ENCODE data around the gene PRR35.

The PRR35 gene

DNA sequence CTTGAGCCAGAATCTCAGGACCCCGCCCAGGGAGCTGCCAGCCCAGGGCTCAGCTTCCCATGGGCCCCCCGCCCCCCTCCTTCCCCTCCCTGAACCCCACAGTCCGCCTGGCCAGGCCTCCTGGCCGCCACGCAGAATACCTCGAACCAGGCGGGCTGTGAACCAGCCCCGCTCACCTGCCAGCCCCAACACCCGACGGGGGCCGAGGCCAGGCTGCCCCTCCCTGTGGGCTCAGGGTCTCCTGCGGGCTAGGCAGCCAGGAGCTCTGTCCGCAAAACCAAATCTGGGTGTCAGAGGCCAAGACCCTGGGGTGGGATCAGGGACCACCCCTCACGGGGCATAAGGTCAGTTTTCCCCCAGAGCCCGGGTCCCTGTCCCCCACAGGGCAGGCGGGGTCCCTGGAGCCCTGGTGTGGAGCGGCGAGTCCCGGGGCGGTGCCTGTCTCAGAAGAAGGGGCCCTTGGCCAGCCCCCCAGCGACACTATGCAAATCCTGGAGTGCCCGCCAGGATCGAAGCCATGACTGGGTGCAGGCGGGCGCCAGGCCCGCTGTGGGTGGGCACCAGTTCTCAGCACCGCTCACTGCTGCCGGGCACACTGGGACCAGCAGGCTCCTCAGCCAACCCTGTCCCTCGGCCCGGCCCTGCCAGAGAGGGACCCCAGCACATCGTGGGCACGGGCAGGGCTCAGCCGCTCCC, 6.4 kb upstream of the PRR35 start:
- Mint-ChIP-seq H3K36me3 (ENCODE audit: low read depth) (no peaks in the 10 kb centered on the region), H3K27ac (no peak overlapping the region), H3K9me3 (no peaks in the 10 kb centered on the region), H3K4me1 (ENCODE audit: low read depth) (no peaks in the 10 kb centered on the region), H3K4me3 (no peak overlapping the region), H3K27me3 (no peaks in the 10 kb centered on the region)

DNA sequence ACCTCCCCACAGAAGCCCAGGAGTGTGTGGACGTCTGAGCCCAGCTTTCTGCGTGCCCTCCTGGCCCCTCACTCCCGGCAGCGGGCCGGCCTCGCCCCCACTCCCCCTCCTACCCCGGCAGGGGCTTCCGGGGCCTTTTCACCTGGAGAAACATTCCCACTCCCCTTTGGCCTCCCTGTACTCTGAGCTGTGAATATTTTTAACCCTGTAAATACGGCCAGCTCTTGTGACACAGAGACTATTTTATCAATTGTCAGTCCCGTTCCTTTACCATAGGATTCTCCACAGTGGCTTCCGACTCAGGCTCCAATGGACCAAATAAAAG, 5.9 kb upstream of the PRR35 start:
- Mint-ChIP-seq H3K4me3 (no peak overlapping the region), H3K4me1 (ENCODE audit: low read depth) (no peaks in the 10 kb centered on the region), H3K27ac (no peak overlapping the region), H3K36me3 (ENCODE audit: low read depth) (no peaks in the 10 kb centered on the region), H3K9me3 (no peaks in the 10 kb centered on the region), H3K27me3 (no peaks in the 10 kb centered on the region)

DNA sequence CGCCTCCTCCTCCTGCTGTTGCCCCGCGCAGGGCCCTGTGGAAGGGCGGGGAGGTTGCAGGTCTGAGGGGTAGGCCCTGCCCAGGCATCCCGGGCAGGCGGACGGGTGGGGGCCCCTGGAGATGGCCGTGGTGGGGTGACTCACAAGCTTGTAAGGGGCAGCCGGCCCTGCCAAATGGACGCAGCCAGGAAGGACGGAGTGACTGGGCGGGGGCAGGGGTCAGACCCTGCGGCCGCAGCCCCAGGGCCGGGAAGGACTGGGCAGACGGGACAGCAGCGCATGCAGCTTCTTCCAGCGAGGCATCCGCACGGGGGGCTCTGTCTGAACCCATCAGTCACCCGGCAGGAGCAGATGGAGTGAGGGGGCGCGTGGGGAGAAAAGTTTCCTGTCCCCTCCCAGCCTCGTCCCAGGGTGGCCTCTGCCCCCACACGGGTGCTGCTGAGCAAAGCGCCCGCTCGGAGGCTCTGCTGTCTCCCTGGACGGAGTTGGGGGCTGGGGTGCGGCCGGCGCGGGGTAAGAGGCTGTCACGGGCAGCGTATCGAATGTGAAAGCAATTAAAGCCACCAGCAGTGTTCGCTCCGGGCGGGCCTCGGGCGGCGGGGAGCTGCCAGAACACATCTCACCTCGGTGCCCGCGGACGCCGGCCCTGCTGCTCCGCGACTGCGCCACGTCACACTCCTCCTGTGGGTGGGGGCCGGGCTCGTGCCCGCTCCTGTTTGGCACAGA, 5.4 kb upstream of the PRR35 start:
- no peaks in the 10 kb centered on the region for H3K36me3 Mint-ChIP-seq (ENCODE audit: low read depth)
- H3K27ac Mint-ChIP-seq = no peak overlapping the region
- no peaks in the 10 kb centered on the region for H3K9me3 Mint-ChIP-seq
- H3K4me3 Mint-ChIP-seq = no peak overlapping the region
- H3K27me3 Mint-ChIP-seq = no peaks in the 10 kb centered on the region
- no peaks in the 10 kb centered on the region for H3K4me1 Mint-ChIP-seq (ENCODE audit: low read depth)

DNA sequence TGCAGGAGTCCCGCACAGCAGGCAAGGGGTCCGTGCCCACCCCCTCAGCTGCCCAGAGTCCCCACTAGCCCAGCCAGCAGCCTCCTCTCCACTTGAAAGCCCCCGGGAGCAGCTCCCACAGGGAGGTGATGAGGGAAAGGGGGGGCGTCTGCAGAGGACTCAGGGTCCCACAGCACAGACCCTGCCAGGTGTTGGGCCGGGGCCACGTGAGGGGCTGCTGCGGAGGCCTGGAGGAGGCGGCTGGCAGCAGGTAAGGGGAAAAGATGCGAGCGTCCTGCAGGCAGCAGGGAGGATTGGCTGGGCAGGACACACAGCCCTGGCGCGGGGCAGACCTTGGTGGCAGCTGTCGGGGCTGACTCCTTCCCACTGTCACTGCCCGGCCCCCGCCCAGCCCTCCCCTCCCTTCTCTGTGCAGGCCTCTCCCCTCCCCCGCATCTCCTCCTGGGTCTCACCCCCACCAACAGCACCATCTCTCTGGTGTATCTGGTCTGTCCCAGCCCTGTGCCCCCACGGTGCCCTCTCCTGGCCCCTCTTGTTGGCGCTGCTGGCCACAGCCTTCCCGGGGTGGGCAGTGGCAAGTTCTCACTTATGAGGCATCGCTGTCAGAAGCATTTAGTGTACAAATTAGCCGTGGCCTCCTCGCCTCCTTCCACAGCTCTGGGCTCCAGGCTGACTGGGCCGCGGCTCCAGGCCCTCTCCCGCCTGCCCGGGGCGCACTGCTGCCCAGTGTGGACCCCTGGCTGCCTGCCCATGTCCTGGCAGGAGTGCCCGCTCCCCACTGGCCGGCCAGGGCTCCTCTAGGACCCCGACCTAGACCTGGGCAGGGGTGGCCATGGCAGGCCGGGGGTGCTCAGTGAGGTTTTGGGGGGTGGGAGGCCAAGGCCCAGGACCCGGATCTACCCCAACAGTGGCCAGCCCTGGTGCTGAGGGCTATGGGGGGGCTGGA, 4.4 kb upstream of the PRR35 start:
- Mint-ChIP-seq H3K36me3 (ENCODE audit: low read depth) (no peaks in the 10 kb centered on the region), H3K4me3 (no peak overlapping the region), H3K27me3 (no peaks in the 10 kb centered on the region), H3K4me1 (ENCODE audit: low read depth) (no peaks in the 10 kb centered on the region), H3K9me3 (no peaks in the 10 kb centered on the region), H3K27ac (no peak overlapping the region)

DNA sequence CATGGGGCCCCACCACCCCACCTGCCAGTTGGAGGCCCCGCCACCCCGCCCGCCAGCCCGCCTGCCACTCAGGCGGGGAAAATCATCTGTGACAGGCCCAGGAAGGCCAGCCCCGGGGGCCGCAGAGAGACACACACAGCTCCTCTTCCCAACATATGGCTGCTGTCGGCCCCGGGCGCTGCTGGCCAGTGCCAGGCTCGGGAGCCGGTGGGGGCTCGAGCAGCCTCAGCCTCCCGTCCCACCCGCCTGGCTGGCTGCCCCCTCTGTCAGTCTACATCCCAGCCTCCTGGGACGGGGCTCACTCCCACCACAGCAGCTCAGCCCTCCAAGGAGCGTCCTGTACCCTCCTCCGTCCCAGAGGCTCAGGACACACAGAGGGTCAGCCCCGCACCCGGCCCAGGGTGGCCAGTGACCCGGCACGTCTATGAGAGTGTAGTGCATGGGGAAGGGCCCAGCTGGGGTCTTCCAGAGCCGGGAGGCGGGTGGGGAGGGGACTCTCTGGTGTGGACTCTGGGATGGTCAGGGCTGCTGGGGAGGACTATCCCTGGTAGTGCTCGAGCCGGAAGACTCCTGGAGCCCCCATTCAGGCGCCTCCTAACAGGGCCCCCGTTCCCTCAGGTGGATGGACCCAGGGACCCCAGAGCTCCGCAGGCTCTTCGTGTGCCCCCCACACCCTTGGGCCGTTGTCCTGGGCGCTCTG, 3.6 kb upstream of the PRR35 start:
- no peaks in the 10 kb centered on the region for H3K9me3 Mint-ChIP-seq
- H3K4me1 Mint-ChIP-seq (ENCODE audit: low read depth) = no peaks in the 10 kb centered on the region
- no peaks in the 10 kb centered on the region for H3K27me3 Mint-ChIP-seq
- no peak overlapping the region for H3K27ac Mint-ChIP-seq
- H3K4me3 Mint-ChIP-seq = no peak overlapping the region
- H3K36me3 Mint-ChIP-seq (ENCODE audit: low read depth) = no peaks in the 10 kb centered on the region

DNA sequence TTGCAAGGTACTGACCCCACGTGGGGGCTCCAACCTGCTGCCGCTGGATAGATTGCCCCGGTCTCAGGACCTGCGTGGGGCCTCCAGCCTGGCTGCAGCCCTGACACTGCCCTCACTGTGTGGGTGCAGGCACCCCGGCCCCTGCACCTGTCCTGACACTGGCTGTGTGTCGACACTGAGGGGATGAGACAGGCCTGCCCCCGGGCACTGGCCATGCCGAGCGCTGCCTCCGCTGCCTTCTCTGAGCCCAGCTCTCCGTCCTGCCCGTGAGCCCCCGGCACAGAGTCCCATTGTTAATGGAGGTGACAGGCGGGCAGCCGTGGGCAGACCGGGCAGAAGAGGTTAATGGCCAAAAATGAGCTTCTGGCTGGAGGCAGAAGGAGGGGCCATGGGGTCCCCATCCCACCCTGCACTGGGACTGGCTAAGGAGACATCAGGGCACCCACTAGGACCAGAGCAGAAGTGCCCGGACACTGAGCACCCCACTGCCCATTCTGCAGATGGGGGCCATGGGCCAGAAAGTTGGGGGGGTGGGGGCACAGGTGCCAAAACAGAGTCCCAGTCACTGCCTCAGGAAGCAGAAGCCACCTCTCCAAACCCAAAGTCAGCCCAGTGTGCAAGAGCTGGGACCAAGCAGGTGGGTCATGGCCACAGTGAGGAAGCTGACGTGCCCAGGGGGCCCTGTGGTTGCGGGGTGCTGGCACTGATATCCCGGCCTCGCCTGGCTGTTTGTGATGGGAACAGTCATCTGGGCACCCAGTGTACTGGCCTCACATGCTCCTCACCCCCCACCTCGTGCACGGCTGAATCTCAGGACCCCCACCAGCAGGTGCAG, 2.5 kb upstream of the PRR35 start:
- Mint-ChIP-seq H3K27me3 (peaks cover 5% of the 10 kb centered on the region), H3K4me1 (ENCODE audit: low read depth) (no peaks in the 10 kb centered on the region), H3K4me3 (no peak overlapping the region), H3K36me3 (ENCODE audit: low read depth) (no peaks in the 10 kb centered on the region), H3K27ac (no peak overlapping the region), H3K9me3 (no peaks in the 10 kb centered on the region)

DNA sequence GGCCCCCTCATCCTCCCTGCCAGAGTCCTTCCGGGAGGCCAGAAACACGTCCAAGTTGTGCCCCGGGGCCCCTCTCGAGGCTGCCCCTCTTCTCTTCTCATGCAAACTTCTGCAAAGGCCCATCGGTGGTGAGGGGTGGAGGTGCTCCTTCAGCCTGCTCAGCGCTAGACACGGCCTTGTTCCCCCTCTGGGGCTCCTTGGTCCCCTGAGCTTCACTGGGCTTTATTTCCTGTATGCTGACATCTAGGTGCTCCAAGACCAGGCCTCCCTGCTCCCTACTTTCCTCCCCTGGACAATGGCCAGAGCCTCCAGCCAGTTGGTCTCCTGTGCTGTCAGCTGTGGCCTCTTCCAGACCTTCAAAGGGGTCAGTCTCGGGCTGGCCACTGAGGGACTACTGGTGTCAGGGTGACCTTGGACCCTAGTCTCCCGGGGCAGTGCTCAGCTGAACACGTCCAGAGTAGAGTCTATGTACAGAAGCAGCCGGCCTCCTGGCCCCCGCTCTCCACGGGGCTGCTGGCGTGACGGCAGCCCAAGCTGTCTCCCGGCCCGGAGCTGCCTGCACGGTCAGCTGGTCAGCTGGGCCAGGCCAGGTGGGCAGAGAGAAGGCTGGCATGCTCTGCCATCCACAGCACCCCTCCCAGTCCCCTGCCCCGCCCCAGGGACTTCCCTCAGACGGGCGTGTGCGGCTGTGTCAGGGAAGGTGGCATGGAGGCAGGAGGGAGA, 1.7 kb upstream of the PRR35 start:
- no peak overlapping the region for H3K4me3 Mint-ChIP-seq
- H3K27ac Mint-ChIP-seq = no peak overlapping the region

DNA sequence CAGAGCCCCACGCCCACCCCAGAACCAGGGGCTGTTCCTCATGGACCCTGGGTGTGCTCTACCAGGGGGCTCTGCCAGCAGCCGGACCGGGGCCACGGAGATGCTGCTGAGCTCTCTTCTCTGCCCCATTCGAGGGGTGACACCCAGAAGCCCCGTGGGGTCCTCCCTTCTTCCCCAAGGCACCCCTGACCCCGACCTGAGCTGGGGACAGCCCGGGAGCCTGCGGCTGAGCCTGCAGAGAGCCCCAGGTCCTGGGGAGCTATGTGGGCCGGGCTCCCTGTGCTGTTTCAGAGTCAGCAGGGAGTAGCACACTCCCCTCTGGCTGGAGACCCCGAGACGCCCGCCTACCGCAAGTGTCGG, 1.2 kb upstream of the PRR35 start:
- Mint-ChIP-seq H3K4me3 (no peak overlapping the region), H3K27me3 (peaks cover 6% of the 10 kb centered on the region), H3K9me3 (no peaks in the 10 kb centered on the region), H3K4me1 (ENCODE audit: low read depth) (no peaks in the 10 kb centered on the region), H3K36me3 (ENCODE audit: low read depth) (no peaks in the 10 kb centered on the region), H3K27ac (no peak overlapping the region)

More for the DNA sequence above, 1.7 kb upstream of the PRR35 start:
- H3K9me3 Mint-ChIP-seq = no peaks in the 10 kb centered on the region
- H3K27me3 Mint-ChIP-seq = peaks cover 6% of the 10 kb centered on the region
- no peaks in the 10 kb centered on the region for H3K36me3 Mint-ChIP-seq (ENCODE audit: low read depth)
- H3K4me1 Mint-ChIP-seq (ENCODE audit: low read depth) = no peaks in the 10 kb centered on the region

DNA sequence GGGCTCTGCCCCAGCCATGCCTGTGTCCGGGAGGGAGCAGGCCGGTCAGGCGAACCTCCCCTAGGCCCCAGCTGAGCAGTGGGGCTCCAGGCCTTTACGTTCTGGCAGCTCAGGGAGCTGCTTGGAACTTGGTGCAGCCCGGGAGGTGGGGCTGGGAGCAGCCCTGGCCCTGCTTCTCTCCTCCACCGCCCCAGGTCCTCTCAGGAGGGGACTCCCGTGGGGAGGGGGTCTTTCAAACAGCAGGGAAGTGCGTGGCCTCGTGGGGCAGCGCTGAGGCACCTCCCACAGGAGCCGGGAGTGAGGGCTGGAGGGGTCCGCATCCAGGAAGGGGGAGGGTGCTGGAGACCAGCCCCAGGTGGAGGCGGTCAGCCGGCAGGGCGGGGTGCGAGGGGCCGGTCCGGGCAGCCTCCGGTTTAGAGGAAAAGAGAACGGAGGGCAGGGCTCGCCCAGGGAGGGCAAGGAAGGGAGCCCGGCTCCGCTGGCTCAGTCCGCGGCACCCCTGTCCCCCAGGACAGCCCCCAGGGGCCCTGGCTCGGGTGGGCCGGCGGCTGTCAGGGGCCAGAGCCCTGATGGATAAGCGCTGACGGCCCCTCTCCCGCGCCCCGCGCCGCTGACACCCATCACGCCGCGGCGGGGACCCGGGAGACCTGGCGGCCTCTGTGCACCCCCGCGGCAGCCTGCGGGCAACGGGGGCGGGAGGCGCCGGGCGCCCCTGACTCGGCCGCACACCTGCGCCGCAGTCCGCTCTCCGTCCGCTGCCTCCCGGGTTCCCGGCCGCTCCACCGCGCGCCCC, 587 bp upstream of the PRR35 start:
- peaks cover 6% of the 10 kb centered on the region for H3K27me3 Mint-ChIP-seq
- no peaks in the 10 kb centered on the region for H3K9me3 Mint-ChIP-seq
- no peaks in the 10 kb centered on the region for H3K4me1 Mint-ChIP-seq (ENCODE audit: low read depth)
- H3K36me3 Mint-ChIP-seq (ENCODE audit: low read depth) = no peaks in the 10 kb centered on the region
- no peak overlapping the region for H3K4me3 Mint-ChIP-seq
- no peak overlapping the region for H3K27ac Mint-ChIP-seq

DNA sequence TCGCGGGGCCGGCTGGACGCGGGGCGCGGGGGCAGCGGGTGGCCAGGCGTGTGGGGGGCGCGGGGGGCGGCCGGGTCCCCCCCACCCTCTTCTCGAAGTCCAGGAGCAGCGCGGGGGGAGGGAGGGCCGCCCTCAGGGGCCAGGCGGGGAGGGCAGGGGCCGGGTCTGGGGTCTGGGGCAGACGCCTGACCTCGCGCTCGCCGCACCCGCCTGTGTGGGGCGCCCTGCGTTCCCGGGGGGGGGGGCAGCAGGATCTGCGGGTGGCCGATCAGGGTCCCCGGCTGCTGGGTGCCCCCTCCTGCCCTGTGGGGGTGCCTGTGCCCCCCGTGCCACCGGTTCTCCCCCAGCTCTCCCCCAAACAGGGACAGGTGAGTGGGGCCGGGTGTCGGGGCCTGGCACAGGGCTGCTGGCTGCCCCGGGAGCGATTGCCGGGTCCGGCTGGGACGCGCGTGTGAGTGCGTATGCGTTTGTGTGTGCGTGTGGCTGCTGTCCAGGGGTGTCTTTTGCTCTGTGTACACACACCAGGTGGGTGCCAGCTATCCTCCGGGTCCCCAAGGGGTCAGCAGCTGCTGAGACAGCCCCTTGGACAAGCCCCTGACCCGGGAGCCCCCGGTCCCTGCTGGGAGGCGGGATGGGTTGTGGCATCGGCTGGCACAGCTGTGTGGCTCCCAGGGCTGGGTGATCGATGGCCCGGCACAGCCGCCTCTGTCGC, 663 bp downstream of the PRR35 start:
- Mint-ChIP-seq H3K36me3 (ENCODE audit: low read depth) (no peaks in the 10 kb centered on the region), H3K27me3 (peaks cover 6% of the 10 kb centered on the region), H3K27ac (no peak overlapping the region), H3K4me3 (no peak overlapping the region), H3K9me3 (no peaks in the 10 kb centered on the region), H3K4me1 (ENCODE audit: low read depth) (no peaks in the 10 kb centered on the region)

DNA sequence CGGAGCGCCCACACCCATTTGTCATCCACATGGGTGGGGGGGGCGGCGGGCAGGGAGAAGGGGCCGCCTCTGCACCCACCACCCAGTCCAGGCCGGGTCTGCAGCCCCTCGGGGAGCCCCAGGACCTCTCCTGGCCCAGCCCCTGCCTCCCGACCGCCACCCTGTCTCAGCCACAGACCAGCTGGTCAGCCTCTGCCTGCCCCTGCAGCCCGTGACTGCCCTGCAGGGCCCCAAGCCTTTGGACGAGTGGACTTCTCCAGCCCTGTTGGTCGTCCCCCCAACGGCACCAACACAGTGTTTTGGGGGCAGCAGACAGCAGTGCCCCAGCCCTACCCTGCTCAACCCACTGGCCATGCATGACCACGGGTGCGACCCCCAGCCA, 1.2 kb downstream of the PRR35 start:
- Mint-ChIP-seq H3K4me3 (no peak overlapping the region), H3K27me3 (peaks cover 6% of the 10 kb centered on the region), H3K27ac (no peak overlapping the region), H3K9me3 (no peaks in the 10 kb centered on the region), H3K36me3 (ENCODE audit: low read depth) (no peaks in the 10 kb centered on the region), H3K4me1 (ENCODE audit: low read depth) (peaks cover under 1% of the 10 kb centered on the region)

DNA sequence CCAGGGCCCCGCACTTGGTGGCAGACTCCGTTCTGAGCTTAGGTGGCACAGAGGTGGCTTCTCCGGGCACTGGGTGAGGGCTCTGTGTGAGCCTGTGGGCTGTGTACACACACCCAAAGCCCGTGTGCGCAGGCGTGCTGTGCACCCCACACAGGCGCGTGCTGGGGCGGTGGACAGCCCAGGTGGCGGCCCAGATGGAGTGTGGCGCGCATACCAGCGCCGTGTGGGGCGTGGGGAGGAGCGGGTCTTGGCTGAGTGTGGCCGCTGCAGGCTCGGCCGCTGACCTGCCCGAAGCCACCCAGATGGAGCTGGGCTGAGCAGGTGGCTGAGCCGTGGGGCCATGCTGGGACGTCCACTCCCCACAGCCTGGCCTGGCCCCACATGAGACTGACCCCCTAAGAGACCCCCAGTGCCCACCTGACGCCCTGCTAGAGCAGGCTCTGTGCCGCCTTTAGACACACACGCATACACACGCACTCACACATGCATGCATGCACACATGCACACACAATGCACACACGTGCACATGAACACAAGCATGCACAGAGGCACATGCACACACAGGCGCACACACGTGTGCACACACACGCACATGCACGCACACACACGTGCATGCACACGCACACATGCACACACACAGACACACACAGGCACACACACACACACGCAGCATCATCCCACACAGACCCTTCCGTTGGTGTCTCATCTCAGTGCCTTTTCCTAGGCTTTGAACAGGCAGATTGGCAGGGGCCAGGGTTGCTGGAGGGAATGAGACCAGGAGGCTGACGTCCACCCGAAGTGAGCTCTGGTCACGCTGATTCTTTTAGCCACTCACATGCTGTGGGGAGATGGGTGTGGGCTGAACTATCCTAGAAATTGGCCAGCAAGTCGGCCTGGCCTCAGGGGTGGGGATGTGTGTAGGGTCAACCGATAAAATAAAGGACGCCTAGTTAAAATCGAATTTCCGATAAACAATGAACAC, 2.1 kb downstream of the PRR35 start:
- H3K4me3 Mint-ChIP-seq = no peak overlapping the region
- H3K4me1 Mint-ChIP-seq (ENCODE audit: low read depth) = peaks cover 9% of the 10 kb centered on the region
- H3K36me3 Mint-ChIP-seq (ENCODE audit: low read depth) = no peaks in the 10 kb centered on the region
- peaks cover 6% of the 10 kb centered on the region for H3K27me3 Mint-ChIP-seq
- no peaks in the 10 kb centered on the region for H3K9me3 Mint-ChIP-seq
- no peak overlapping the region for H3K27ac Mint-ChIP-seq
